ENCODE results near the gene HDAC4.

HDAC4 gene

DNA sequence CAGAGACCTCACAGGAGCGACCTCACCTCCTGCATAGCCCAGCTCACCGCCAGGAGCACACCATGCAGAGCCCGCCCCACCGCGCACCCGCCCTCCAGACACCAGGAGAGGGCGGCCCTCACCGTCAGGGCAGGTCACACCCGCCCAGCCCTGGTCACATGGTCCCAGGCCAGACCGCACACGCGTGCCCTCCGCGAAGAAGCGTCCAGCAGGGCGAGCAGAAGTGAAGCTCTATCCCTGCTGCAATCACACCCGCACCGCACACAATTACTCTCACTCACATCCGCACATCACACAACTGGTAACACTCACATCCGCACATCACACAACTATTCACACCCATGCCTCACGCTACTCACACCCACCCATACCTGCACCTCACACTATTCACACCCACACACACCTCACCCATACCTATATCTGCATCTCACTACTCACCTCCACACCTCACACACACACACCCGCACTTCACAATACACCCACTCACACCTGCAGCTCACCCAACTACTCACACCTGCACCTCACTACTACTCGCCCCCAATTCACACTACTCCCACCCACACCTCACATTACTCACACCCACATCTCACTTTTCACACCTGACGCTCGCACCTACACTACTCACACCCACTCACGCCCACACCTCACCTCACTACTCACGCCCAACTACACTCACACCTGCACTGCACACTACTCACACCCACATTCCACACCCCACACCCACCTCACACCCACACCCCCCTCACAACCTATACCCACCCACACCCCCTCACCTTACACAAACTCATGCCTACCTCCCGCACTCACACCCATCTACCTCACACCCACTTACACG lies 242.0 kb downstream of the HDAC4 start:
- TF ChIP-seq CTBP1 (IDR thresholded peaks at IDR 0.05; ENCODE audit: borderline replicate concordance), result no peak
- DNase-seq (ENCODE audit: extremely low spot score), result no peak
- ChIA-PET POLR2A (no interaction called here), CTCF (no interaction called here)

DNA sequence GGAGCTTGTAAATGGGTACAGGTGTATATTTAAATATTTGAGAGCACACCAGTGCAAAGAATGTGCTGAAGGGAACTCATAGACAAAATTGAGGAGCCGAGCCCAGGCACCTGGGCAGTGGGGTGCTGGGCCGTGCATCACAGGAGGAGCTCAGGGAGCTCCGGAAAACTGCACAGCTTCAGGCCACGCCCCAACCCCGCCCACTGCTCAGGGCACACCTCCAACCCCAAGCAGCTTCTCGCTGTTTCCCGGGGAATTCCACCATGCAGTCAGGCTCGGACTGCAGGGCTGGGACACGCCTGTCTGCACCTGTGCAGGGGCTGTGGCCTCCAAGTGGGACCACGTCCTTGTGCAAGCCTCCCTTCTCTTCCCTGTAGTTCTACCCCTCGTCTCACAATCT lies 243.0 kb downstream of the HDAC4 start:
- peak; percentile 48 for DNase-seq (ENCODE audit: extremely low spot score)
- TF ChIP-seq BHLHE40 (IDR thresholded peaks at IDR 0.05; ENCODE audit: borderline replicate concordance) (no peak), SUZ12 (IDR thresholded peaks at IDR 0.05) (no peak), FOXM1 (IDR thresholded peaks at IDR 0.05; ENCODE audit: borderline replicate concordance) (no peak), ARNT (IDR thresholded peaks at IDR 0.05) (no peak), FOXK2 (IDR thresholded peaks at IDR 0.05) (no peak), HDGF (IDR thresholded peaks at IDR 0.05; ENCODE audit: borderline replicate concordance) (no peak), TARDBP (IDR thresholded peaks at IDR 0.05) (no peak), PKNOX1 (IDR thresholded peaks at IDR 0.05) (no peak), CTBP1 (IDR thresholded peaks at IDR 0.05; ENCODE audit: borderline replicate concordance) (no peak), SP1 (IDR thresholded peaks at IDR 0.05) (no peak), ELF4 (IDR thresholded peaks at IDR 0.05) (no peak), NFRKB (IDR thresholded peaks at IDR 0.05) (no peak), L3MBTL2 (conservative IDR thresholded peaks at IDR 0.05) (no peak), FOXA1 (IDR thresholded peaks at IDR 0.05) (no peak), ZNF384 (IDR thresholded peaks at IDR 0.05) (no peak), LEF1 (IDR thresholded peaks at IDR 0.05; ENCODE audit: borderline replicate concordance) (no peak)
- POLR2A ChIA-PET, result no interaction called here
- CTCF ChIA-PET, result interaction anchor here (0.7 kb wide), 1 partner anchor 11 kb away, joined by 3 read pairs; no protein-coding TSS in a partner anchor

DNA sequence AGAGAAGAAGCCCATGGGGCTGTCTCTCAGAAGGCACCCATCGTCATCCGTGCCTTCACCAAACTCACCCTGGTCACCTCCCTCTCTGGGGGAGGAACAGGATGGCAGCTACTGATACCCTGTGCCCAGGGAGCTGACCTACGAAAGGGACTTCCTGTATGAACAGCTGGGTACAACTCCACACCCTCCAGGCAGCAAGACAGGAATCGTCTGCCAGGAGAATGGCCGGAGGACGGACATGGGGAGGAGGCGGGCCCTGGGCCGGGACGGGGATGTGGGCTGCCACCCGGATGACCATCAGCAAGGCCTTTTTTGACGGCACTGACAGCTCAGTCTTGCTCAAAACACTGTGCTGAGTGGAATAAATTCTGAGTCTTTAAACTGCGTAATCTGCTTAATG lies 243.6 kb downstream of the HDAC4 start:
- TF ChIP-seq ELF4 (IDR thresholded peaks at IDR 0.05) (no peak), FOXK2 (IDR thresholded peaks at IDR 0.05) (no peak), FOXM1 (IDR thresholded peaks at IDR 0.05; ENCODE audit: borderline replicate concordance) (no peak), TARDBP (IDR thresholded peaks at IDR 0.05) (no peak), FOXA1 (IDR thresholded peaks at IDR 0.05) (no peak), HDGF (IDR thresholded peaks at IDR 0.05; ENCODE audit: borderline replicate concordance) (no peak), LEF1 (IDR thresholded peaks at IDR 0.05; ENCODE audit: borderline replicate concordance) (no peak), PKNOX1 (IDR thresholded peaks at IDR 0.05) (no peak), ZNF384 (IDR thresholded peaks at IDR 0.05) (no peak), ARNT (IDR thresholded peaks at IDR 0.05) (no peak), SUZ12 (IDR thresholded peaks at IDR 0.05) (no peak), CTBP1 (IDR thresholded peaks at IDR 0.05; ENCODE audit: borderline replicate concordance) (no peak), SP1 (IDR thresholded peaks at IDR 0.05) (no peak), NFRKB (IDR thresholded peaks at IDR 0.05) (no peak), L3MBTL2 (conservative IDR thresholded peaks at IDR 0.05) (no peak), BHLHE40 (IDR thresholded peaks at IDR 0.05; ENCODE audit: borderline replicate concordance) (no peak)
- ChIA-PET CTCF (interaction anchor here (0.7 kb wide), 1 partner anchor 12 kb away, joined by 3 read pairs; no protein-coding TSS in a partner anchor), POLR2A (no interaction called here)
- DNase-seq (ENCODE audit: extremely low spot score), result no peak

GRCh38 chr2:239156516-239157265 lies 244.1 kb downstream of the HDAC4 start:
- DNase-seq (ENCODE audit: extremely low spot score), result no peak
- POLR2A ChIA-PET, result no interaction called here
- CTCF ChIA-PET, result no interaction called here
- TF ChIP-seq SP1 (IDR thresholded peaks at IDR 0.05) (no peak), FOXK2 (IDR thresholded peaks at IDR 0.05) (no peak), SUZ12 (IDR thresholded peaks at IDR 0.05) (no peak), LEF1 (IDR thresholded peaks at IDR 0.05; ENCODE audit: borderline replicate concordance) (no peak), HDGF (IDR thresholded peaks at IDR 0.05; ENCODE audit: borderline replicate concordance) (no peak), L3MBTL2 (conservative IDR thresholded peaks at IDR 0.05) (no peak), FOXA1 (IDR thresholded peaks at IDR 0.05) (no peak), ELF4 (IDR thresholded peaks at IDR 0.05) (no peak), ARNT (IDR thresholded peaks at IDR 0.05) (no peak), PKNOX1 (IDR thresholded peaks at IDR 0.05) (no peak), NFRKB (IDR thresholded peaks at IDR 0.05) (no peak), FOXM1 (IDR thresholded peaks at IDR 0.05; ENCODE audit: borderline replicate concordance) (no peak), BHLHE40 (IDR thresholded peaks at IDR 0.05; ENCODE audit: borderline replicate concordance) (no peak), ZNF384 (IDR thresholded peaks at IDR 0.05) (no peak), TARDBP (IDR thresholded peaks at IDR 0.05) (no peak), CTBP1 (IDR thresholded peaks at IDR 0.05; ENCODE audit: borderline replicate concordance) (no peak)

- TF ChIP-seq LEF1 (IDR thresholded peaks at IDR 0.05; ENCODE audit: borderline replicate concordance) (no peak), ELF4 (IDR thresholded peaks at IDR 0.05) (no peak), TARDBP (IDR thresholded peaks at IDR 0.05) (no peak), BHLHE40 (IDR thresholded peaks at IDR 0.05; ENCODE audit: borderline replicate concordance) (no peak), SP1 (IDR thresholded peaks at IDR 0.05) (no peak), HDGF (IDR thresholded peaks at IDR 0.05; ENCODE audit: borderline replicate concordance) (no peak), ZNF384 (IDR thresholded peaks at IDR 0.05) (no peak), PKNOX1 (IDR thresholded peaks at IDR 0.05) (no peak), NFRKB (IDR thresholded peaks at IDR 0.05) (no peak), SUZ12 (IDR thresholded peaks at IDR 0.05) (no peak)
- DNase-seq (ENCODE audit: extremely low spot score), result no peak
- CTCF ChIA-PET, result no interaction called here
- POLR2A ChIA-PET, result no interaction called here
These were observed 244.9 kb downstream of the HDAC4 start for GRCh38 chr2:239155806-239156480.

Data from HEK293T (cell line).